Prostate gland (tissue), 2 donors: ENCODE data around the gene DDIT3.

Source experiments
- CTCF ChIP-seq, 4 experiments: fragments of 200-600 bp in 2 of 4; fragments of 450-650 bp in 2 of 4; sonication (generic) in 2 of 4; IDR thresholded peaks; 1 replicate in 3 of 4; 2 replicates in 1 of 4; pipeline ENCODE4 v1.5.1; 2016 to 2019; ENCODE audit warnings: antibody characterized with exemption in 4 of 4, mild to moderate bottlenecking in 2 of 4, moderate library complexity in 2 of 4
- POLR2A ChIP-seq: fragments of 450-650 bp; IDR thresholded peaks from one replicate; pipeline ENCODE4 v1.6.1; 2016; ENCODE audit warnings: antibody characterized with exemption, mild to moderate bottlenecking
- POLR2AphosphoS5 ChIP-seq: sonication (generic); formaldehyde crosslinking; IDR thresholded peaks from one replicate; pipeline ENCODE4 v1.6.1; 2017; ENCODE audit warnings: antibody characterized with exemption

- TF ChIP-seq CTCF (IDR thresholded peaks at IDR 0.05) (no peak), POLR2A (no peak), POLR2AphosphoS5 (no peak)
Observed at GRCh38 chr12:57536597-57536942, 16.3 kb upstream of the DDIT3 start.
